Measurements from ENCODE around the gene WFIKKN1.

WFIKKN1 gene

DNA sequence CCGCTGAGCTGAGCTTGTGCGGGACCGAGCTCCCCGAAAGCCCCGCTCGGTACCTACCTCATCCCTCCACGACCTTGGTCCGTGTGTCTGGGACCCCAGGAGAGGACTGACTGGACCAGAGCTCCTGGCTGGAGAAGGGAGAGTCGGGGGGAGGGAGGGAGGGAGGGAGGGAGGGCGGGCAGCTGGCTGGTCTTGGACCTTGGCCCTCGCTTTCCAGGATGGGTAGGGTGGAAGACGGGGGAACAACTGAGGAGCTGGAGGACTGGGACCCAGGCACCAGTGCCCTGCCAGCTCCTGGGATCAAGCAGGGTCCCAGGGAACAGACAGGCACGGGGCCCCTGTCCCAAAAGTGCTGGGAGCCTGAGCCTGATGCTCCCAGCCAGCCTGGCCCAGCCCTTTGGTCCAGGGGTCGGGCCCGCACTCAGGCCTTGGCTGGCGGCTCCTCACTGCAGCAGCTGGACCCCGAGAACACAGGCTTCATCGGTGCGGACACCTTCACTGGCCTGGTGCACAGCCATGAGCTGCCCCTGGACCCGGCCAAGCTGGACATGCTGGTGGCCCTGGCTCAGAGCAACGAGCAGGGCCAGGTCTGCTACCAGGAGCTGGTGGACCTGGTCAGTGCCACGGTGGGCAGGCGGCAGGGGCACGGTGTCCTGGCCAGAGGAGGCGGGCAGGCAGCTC, 45.2 kb downstream of the WFIKKN1 start:
- DNase-seq, result no peak

DNA sequence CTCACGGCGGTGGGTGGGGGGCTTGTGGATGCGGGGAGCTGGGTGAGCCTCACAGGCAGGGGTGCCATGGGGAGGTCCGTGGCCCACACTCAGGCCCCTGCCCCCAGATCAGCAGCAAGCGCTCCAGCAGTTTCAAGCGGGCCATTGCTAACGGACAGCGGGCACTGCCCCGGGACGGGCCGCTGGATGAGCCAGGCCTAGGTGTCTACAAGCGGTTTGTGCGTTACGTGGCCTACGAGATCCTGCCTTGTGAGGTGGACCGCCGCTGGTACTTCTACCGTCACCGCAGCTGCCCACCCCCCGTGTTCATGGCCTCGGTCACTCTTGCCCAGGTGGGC, 45.7 kb downstream of the WFIKKN1 start:
- DNase-seq, result no peak

DNA sequence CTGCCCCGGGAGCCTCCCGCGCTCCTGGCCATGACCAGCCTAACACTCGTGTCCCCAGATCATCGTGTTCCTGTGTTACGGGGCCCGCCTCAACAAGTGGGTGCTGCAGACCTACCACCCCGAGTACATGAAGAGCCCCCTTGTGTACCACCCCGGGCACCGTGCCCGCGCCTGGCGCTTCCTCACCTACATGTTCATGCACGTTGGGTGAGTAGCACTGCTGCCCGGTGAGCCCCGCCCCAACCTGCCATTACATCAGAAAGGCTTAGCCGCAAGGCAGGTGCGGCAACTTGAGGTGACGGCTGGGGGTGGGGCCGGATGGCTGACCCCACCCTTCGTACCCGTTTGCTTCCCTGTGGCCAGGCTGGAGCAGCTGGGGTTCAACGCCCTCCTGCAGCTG, 46.1 kb downstream of the WFIKKN1 start:
- peak in 1 of 2 donors; percentile 55 for DNase-seq

- DNase-seq, result no peak
These were observed 46.8 kb downstream of the WFIKKN1 start for GRCh38 chr16:677316-678190.

DNA sequence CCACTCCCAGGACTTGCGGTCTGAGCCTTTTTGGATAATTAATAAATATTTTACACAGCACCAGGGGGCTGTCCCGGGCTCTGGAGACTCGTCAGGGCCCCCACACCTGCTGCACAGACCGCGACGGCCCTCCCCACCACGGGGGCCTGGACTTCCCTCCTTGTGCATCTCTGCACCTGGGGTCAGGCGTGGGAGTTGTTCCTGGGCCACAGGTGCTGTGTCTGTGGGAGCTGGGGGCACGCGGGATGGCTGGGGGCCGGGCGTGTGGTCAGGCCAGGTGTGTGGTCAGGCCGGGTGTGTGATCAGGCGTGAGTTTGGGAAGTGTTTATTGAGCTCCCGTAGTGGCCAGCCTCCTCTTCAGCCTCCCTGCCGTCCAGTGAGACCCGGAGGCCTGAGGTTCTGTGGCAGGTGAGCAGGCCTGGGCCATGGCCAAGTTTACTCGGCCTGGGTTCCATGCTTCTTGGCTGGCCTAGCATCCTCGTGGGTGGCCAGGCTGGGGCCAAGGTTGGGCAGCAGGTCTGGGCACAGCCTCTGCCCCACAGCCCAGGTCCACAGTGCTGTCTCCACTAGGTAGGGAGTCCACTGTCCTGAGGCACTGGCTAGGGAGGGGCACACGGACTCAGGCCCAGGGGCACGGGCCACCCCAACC, 47.5 kb downstream of the WFIKKN1 start:
- DNase-seq, result no peak

GRCh38 chr16:678858-679813, 48.4 kb downstream of the WFIKKN1 start:
- peak; percentile 55 to 68 for DNase-seq

DNA sequence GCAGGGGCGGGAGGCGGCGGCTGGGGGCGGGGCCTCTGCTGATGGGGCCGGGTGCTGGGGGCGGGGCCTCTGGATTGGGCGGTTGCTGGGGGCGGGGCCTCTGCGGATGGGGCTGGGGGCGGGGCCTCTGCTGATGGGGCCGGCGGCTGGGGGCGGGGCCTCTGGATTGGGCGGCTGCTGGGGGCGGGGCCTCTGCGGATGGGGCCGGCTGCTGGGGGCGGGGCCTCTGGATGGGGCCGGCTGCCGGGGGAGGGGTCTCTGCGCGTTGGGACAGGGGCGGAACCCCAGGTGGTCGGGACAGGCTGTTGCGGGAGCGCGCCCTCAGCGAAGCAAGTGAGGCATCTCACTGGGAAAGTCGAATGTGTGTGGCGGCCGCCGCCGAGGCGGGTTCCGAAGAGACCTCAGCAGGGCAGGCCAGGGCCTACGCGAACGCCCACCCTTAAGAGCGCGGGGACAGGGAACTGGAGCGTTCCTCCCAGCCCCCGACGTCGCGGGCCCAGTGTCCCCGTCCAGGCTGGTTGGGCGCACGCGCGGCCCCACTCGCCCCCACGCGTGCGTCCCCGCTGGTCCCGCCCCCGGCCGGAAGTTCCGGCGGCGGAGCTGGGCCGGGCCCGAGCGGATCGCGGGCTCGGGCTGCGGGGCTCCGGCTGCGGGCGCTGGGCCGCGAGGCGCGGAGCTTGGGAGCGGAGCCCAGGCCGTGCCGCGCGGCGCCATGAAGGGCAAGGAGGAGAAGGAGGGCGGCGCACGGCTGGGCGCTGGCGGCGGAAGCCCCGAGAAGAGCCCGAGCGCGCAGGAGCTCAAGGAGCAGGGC, 49.2 kb downstream of the WFIKKN1 start, which contains the start of gene STUB1:
TSS of gene STUB1 (plus strand) at position 597 of the 811 bp plus-strand sequence. CDS start at position 713, 116 bp downstream.
- DNase-seq, result peak; percentile 84 to 90

DNA sequence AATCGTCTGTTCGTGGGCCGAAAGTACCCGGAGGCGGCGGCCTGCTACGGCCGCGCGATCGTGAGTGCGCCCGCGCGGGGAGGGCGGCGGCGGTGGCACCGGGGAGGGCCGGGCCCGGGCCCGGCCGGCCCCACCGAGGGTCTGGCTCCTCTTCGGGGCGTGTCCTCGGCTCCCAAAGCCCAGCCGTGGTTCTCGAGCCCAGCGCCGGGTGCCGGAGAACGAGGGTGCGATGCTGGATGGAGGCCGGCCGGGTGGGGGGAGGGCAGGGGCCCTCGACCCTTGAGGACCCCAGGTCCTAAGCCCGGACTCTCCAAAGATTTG, 49.8 kb downstream of the WFIKKN1 start:
- no peak for DNase-seq

GRCh38 chr16:680967-681745, 50.4 kb downstream of the WFIKKN1 start:
- no peak for DNase-seq

- no peak for DNase-seq
These were observed 51.1 kb downstream of the WFIKKN1 start for GRCh38 chr16:681746-682427.

GRCh38 chr16:682493-683395, 52.0 kb downstream of the WFIKKN1 start:
- DNase-seq, result no peak

DNA sequence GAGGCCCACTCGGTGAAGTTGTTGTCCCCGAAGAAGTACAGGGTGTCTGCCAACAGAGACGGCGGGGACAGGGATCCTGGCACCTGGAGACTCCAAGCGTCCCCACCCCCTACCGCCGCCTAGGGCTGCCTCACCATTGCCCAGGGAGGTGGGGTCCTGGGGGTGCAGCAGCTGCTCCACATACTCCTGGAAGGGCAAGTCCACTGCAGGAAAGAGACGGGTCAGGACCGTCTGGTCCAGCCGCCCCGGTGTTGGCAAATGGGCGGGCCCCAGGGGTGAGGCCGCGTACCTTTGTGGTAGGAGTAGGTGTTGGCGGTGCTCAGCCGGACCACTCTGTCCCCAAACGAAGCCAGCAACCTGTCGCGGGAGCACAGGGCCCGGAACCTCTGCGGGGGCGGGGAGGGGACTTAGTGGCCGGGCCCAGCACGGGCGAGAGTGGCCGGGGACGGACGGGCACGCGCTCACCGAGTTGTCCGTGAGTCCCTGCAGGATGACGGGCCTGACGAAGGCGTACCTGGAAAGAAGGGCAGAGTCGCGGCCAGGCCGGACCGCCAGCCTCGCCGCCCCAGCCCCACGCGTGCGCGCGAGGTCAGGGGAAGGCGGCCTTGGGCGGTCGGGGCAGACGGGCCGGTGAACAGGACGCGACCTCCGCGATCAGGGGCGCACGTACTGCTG, 52.7 kb downstream of the WFIKKN1 start:
- no peak for DNase-seq
